DND-41 (cell line): Measurements from ENCODE around the gene KIAA0586.

Experiments used
- ATAC-seq: fragments of 200-7000 bp; cut with Tn5 transposase; 3 replicates; pipeline ENCODE4 v1.9.1; 2021; ENCODE audit warnings: low read depth; ENCODE audit not compliant: insufficient read depth
- DNase-seq: peaks from one replicate; pipeline ENCODE4 v3.0.0-alpha.2; 2020
- H2AFZ ChIP-seq: 2 replicates; pipeline ENCODE4 v1.6.0; 2012; ENCODE audit warnings: low read depth, low read length
- H3K27ac ChIP-seq: 2 replicates; pipeline ENCODE4 v1.5.1; 2012; ENCODE audit warnings: low read length, inconsistent platforms
- H3K27me3 ChIP-seq: fragments of 200-600 bp; sonication (generic); 2 replicates; pipeline ENCODE4 v1.6.0; 2012; ENCODE audit warnings: low read length, mild to moderate bottlenecking, inconsistent platforms; ENCODE audit not compliant: insufficient read depth, poor library complexity
- H3K36me3 ChIP-seq: 2 replicates; pipeline ENCODE4 v1.5.1; 2012; ENCODE audit warnings: low read length, inconsistent platforms; ENCODE audit not compliant: insufficient read depth
- H3K4me1 ChIP-seq: 2 replicates; pipeline ENCODE4 v1.5.1; 2012; ENCODE audit warnings: mild to moderate bottlenecking, low read length; ENCODE audit not compliant: insufficient read depth
- H3K4me2 ChIP-seq: 2 replicates; pipeline ENCODE4 v1.6.0; 2012; ENCODE audit warnings: mild to moderate bottlenecking, moderate library complexity, low read length, inconsistent platforms; ENCODE audit not compliant: insufficient read depth
- H3K4me3 ChIP-seq, 2 experiments: fragments of 200-600 bp in 1 of 2; shearing (Covaris generic) in 1 of 2; 2 replicates each; pipeline ENCODE4 v1.5.1; 2012 to 2016; ENCODE audit warnings: inconsistent platforms in 2 of 2, low read length in 2 of 2, mild to moderate bottlenecking in 2 of 2, low read depth in 1 of 2, moderate library complexity in 1 of 2
- H3K79me2 ChIP-seq: 2 replicates; pipeline ENCODE4 v1.6.0; 2012; ENCODE audit warnings: low read length, inconsistent platforms; ENCODE audit not compliant: insufficient read depth
- H3K9ac ChIP-seq: 2 replicates; pipeline ENCODE4 v1.6.0; 2012; ENCODE audit warnings: low read depth, mild to moderate bottlenecking, inconsistent platforms, low read length, moderate library complexity
- H3K9me3 ChIP-seq: 2 replicates; pipeline ENCODE4 v1.5.1; 2012; ENCODE audit warnings: low read length, moderate library complexity, mild to moderate bottlenecking, inconsistent platforms; ENCODE audit not compliant: insufficient read depth, severe bottlenecking
- H4K20me1 ChIP-seq: 2 replicates; pipeline ENCODE4 v1.6.0; 2012; ENCODE audit warnings: low read length; ENCODE audit not compliant: insufficient read depth
- CTCF ChIP-seq: IDR thresholded peaks from 2 replicates; pipeline ENCODE4 v1.5.1; 2012; ENCODE audit warnings: borderline replicate concordance, low read length, moderate library complexity, mild to moderate bottlenecking; ENCODE audit not compliant: poor library complexity, severe bottlenecking; ENCODE audit errors: extremely low read depth
- EZH2 ChIP-seq: IDR thresholded peaks from 3 replicates; pipeline ENCODE4 v1.6.1; 2012; ENCODE audit warnings: borderline replicate concordance, low read depth, mild to moderate bottlenecking, moderate library complexity, low read length, inconsistent platforms; ENCODE audit not compliant: severe bottlenecking

Gene KIAA0586

DNA sequence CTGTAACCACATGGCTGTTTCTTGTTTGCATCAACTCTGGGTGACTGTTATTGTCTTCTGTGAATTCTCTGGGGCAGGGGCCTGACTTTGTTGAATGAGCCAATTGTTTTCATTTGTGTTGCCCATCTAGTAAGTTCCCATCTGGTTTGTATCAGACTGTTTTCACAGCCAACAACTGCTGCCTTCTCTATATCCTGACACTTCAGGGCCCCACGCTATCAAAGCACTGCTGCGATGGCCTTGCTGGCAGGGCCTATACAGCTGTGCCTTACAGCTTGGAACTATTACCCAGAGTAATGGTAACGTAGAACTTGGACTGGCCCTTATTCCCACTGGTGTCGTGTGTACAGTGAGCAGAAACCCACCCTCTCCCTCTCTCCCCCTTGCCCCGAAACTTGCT, 105.9 kb downstream of the KIAA0586 start:
- ATAC-seq, result no peak
- no peak for DNase-seq
- no peaks in the 10 kb centered on the region for H3K36me3 ChIP-seq

GRCh38 chr14:58535044-58535443, 107.5 kb downstream of the KIAA0586 start:
- Histone ChIP-seq H4K20me1 (no peaks in the 10 kb centered on the region), H3K4me1 (no peaks in the 10 kb centered on the region), H3K79me2 (no peaks in the 10 kb centered on the region), H3K27ac (peak overlapping the region; percentile 44; the same call in 1 of the 2 replicates), H3K27me3 (no peaks in the 10 kb centered on the region), H2AFZ (no peak overlapping the region), H3K4me3 (no peak overlapping the region), H3K36me3 (no peaks in the 10 kb centered on the region), H3K9ac (no peak overlapping the region), H3K4me2 (no peak overlapping the region), H3K9me3 (no peaks in the 10 kb centered on the region)
- DNase-seq (no peak), ATAC-seq (no peak)
- TF ChIP-seq CTCF, result no peak
- no peak for TF ChIP-seq EZH2

More for the DNA sequence above, 105.9 kb downstream of the KIAA0586 start:
- no peaks in the 10 kb centered on the region for H4K20me1 ChIP-seq
- H3K4me2 ChIP-seq, result no peak overlapping the region
- no peak overlapping the region for H3K4me3 ChIP-seq
- H3K79me2 ChIP-seq, result no peaks in the 10 kb centered on the region
- no peak overlapping the region for H3K27ac ChIP-seq
- no peak overlapping the region for H2AFZ ChIP-seq
- H3K27me3 ChIP-seq, result no peaks in the 10 kb centered on the region
- no peaks in the 10 kb centered on the region for H3K9me3 ChIP-seq
- no peaks in the 10 kb centered on the region for H3K4me1 ChIP-seq
- H3K9ac ChIP-seq, result no peak overlapping the region
- no peak for TF ChIP-seq CTCF
- TF ChIP-seq EZH2, result no peak

- TF ChIP-seq CTCF (no peak), EZH2 (no peak)
- Histone ChIP-seq H3K4me3 (no peak overlapping the region), H3K27ac (no peak overlapping the region), H3K36me3 (peaks cover 3% of the 10 kb centered on the region; the same call in 1 of the 2 replicates), H3K9me3 (no peaks in the 10 kb centered on the region), H4K20me1 (no peaks in the 10 kb centered on the region), H3K27me3 (no peaks in the 10 kb centered on the region), H3K9ac (no peak overlapping the region), H3K79me2 (no peaks in the 10 kb centered on the region), H3K4me1 (no peaks in the 10 kb centered on the region), H2AFZ (no peak overlapping the region), H3K4me2 (no peak overlapping the region)
- DNase-seq, result no peak
- ATAC-seq, result no peak
Measured at GRCh38 chr14:58537004-58537403, 109.5 kb downstream of the KIAA0586 start.
